ENCODE data around the gene RPA1.

DNA sequence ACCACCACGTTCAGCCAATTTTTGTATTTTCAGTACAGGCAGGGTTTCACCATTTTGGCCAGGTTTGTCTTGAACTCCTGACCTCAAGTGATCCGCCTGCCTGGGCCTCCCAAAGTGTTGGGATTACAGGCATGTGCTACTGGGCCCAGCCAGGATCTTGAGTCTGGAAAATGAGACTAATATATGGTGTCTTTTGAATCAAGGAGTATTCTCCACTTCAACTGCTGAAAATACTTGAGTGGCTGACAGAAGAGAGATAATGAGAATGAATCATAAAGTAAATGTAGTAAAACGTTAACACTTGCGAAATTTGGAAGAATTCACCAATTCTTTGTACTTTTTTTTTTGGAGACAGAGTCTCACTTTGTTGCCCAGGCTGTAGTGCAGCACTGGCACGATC lies 16.7 kb upstream of the RPA1 start:
- TF ChIP-seq POLR2AphosphoS5 (IDR thresholded peaks at IDR 0.05) (no peak), POLR2A (IDR thresholded peaks at IDR 0.05) (no peak), CTCF (IDR thresholded peaks at IDR 0.05) (no peak)
